Colonic mucosa (tissue), 4 donors: ENCODE results near the gene ARHGEF16. TPM values are rescaled to one million over a fixed set of nuclear protein-coding genes. Genes with fewer than 3 reads are reported as not detected.

ENCODE experiments used
- DNase-seq: peaks from one replicate; pipeline ENCODE4 v3.0.0-alpha.2; 2020
- H3K27ac ChIP-seq: fragments of 200-600 bp; one replicate; pipeline ENCODE4 v1.8.0; 2021
- H3K27me3 ChIP-seq: fragments of 200-600 bp; one replicate; pipeline ENCODE4 v1.8.0; 2021
- H3K36me3 ChIP-seq: fragments of 200-600 bp; one replicate; pipeline ENCODE4 v1.8.0; 2021
- H3K4me1 ChIP-seq: fragments of 200-600 bp; one replicate; pipeline ENCODE4 v1.8.0; 2021; ENCODE audit warnings: mild to moderate bottlenecking
- H3K4me3 ChIP-seq: fragments of 200-600 bp; one replicate; pipeline ENCODE4 v1.8.0; 2021
- H3K9ac ChIP-seq, 2 donors: one replicate each; pipeline ENCODE4 v1.7.0; 2013; ENCODE audit warnings: control low read depth in 2 of 2, low read depth in 2 of 2, low read length in 2 of 2
- H3K9me3 ChIP-seq: fragments of 200-600 bp; one replicate; pipeline ENCODE4 v1.8.0; 2021
- CTCF ChIP-seq: fragments of 200-600 bp; IDR thresholded peaks from one replicate; pipeline ENCODE4 v1.8.0; 2022; ENCODE audit warnings: antibody characterized with exemption, mild to moderate bottlenecking
- intact Hi-C: fragments of 100-400 bp; cut with DNase I; formaldehyde crosslinking; loops from one replicate; pipeline ENCODE4 v1.14.1; 2022
- total RNA-seq, 2 donors: library from RNA; stranded (reverse); fragmentation: NEBNext Ultra II Directional in 1 of 2; extraction: Animal tissue kit (Norgen Biotek cat#: 25700) in 1 of 2; gene quantifications; one replicate each; pipeline ENCODE4 v1.2.1, GENCODE V29; 2021
- donor health status: healthy.
- donor health status: DM: no; HTN: no; CAD: no.
- donor health status: DM: no; HTN: no; CAD: no.

Gene ARHGEF16
- total RNA-seq, 2 donors from 2014 or later = 77.3 to 90.2 TPM

- Histone ChIP-seq H3K27me3 (no peaks in the 10 kb centered on the region), H3K9ac (no peak overlapping the region), H3K4me1 (peaks cover under 1% of the 10 kb centered on the region), H3K4me3 (no peak overlapping the region), H3K9me3 (no peaks in the 10 kb centered on the region), H3K27ac (no peak overlapping the region), H3K36me3 (no peaks in the 10 kb centered on the region)
- DNase-seq = no peak
- intact Hi-C loops = loop anchor here (10.0 kb wide), 1 partner anchor 605 kb away; no protein-coding TSS in a partner anchor
- no peak for TF ChIP-seq CTCF
These were observed 24.7 kb upstream of the ARHGEF16 start for GRCh38 chr1:3429766-3430165.

- no peaks in the 10 kb centered on the region for H3K4me1 ChIP-seq
- no peak overlapping the region for H3K9ac ChIP-seq
- DNase-seq = no peak
- intact Hi-C loops = no loop called here
- TF ChIP-seq CTCF = no peak
- H3K9me3 ChIP-seq = no peaks in the 10 kb centered on the region
- H3K4me3 ChIP-seq = no peak overlapping the region
- H3K36me3 ChIP-seq = no peaks in the 10 kb centered on the region
- no peaks in the 10 kb centered on the region for H3K27me3 ChIP-seq
- no peak overlapping the region for H3K27ac ChIP-seq
These were observed 24.1 kb upstream of the ARHGEF16 start for GRCh38 chr1:3430406-3430805.

GRCh38 chr1:3430820-3431219, 23.6 kb upstream of the ARHGEF16 start:
- no peaks in the 10 kb centered on the region for H3K27me3 ChIP-seq
- H3K36me3 ChIP-seq = no peaks in the 10 kb centered on the region
- no peak overlapping the region for H3K4me3 ChIP-seq
- H3K27ac ChIP-seq = no peak overlapping the region
- no peaks in the 10 kb centered on the region for H3K4me1 ChIP-seq
- H3K9ac ChIP-seq = no peak overlapping the region
- intact Hi-C loops = no loop called here
- no peak for TF ChIP-seq CTCF
- DNase-seq = no peak
- H3K9me3 ChIP-seq = no peaks in the 10 kb centered on the region

GRCh38 chr1:3431266-3431665, 23.2 kb upstream of the ARHGEF16 start:
- no peak overlapping the region for H3K9ac ChIP-seq
- H3K4me3 ChIP-seq = no peak overlapping the region
- DNase-seq = no peak
- no peak overlapping the region for H3K27ac ChIP-seq
- TF ChIP-seq CTCF = no peak
- no peaks in the 10 kb centered on the region for H3K36me3 ChIP-seq
- no peaks in the 10 kb centered on the region for H3K9me3 ChIP-seq
- H3K27me3 ChIP-seq = no peaks in the 10 kb centered on the region
- intact Hi-C loops = no loop called here
- H3K4me1 ChIP-seq = no peaks in the 10 kb centered on the region

- no peak for TF ChIP-seq CTCF
These were observed 22.8 kb upstream of the ARHGEF16 start for GRCh38 chr1:3431686-3432085.

GRCh38 chr1:3432306-3432705, 22.2 kb upstream of the ARHGEF16 start:
- no peak for DNase-seq
- intact Hi-C loops = no loop called here
- Histone ChIP-seq H3K27me3 (no peaks in the 10 kb centered on the region), H3K4me1 (no peaks in the 10 kb centered on the region), H3K36me3 (no peaks in the 10 kb centered on the region), H3K4me3 (no peak overlapping the region), H3K27ac (no peak overlapping the region), H3K9ac (no peak overlapping the region), H3K9me3 (no peaks in the 10 kb centered on the region)
- no peak for TF ChIP-seq CTCF

More at GRCh38 chr1:3431686-3432085, 22.8 kb upstream of the ARHGEF16 start:
- Histone ChIP-seq H3K36me3 (no peaks in the 10 kb centered on the region), H3K4me1 (no peaks in the 10 kb centered on the region), H3K9ac (no peak overlapping the region), H3K9me3 (no peaks in the 10 kb centered on the region), H3K27me3 (no peaks in the 10 kb centered on the region), H3K4me3 (no peak overlapping the region), H3K27ac (no peak overlapping the region)
- no peak for DNase-seq
- intact Hi-C loops = no loop called here
